ENCODE data around the gene NMNAT3. TPM values are rescaled to one million over a fixed set of nuclear protein-coding genes. Genes with fewer than 3 reads are reported as not detected.

NMNAT3 gene
- total RNA-seq, 2 donors from 2014 or later, result 4.5 to 4.6 TPM

DNA sequence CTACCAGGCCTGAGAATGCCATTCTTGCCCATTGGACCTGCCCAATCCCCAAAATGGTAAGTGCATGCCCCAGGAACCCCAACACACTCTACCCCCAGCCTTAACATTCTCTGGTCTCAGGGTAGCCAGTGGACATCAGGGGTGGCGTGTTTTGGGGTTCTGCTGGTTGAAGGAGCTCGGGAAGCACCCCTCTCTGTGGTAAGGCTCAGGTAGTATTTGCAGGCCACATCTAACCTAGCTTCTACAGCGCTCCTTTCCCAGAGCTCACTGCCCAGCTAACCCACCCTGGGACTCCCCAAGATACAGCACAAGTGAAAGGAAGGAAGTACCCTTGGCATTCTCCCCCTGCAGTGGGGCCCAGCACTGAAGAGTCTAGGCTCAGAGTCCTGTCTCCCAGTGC is 19.8 kb downstream of the NMNAT3 start:
- Histone ChIP-seq H3K9ac (ENCODE audit: low read depth in 2 of 2, low read length in 2 of 2) (no peak overlapping the region), H3K4me3 (no peak overlapping the region), H3K9me3 (no peaks in the 10 kb centered on the region), H3K36me3 (no peaks in the 10 kb centered on the region), H3K27me3 (no peaks in the 10 kb centered on the region), H3K27ac (no peak overlapping the region), H3K4me1 (no peaks in the 10 kb centered on the region)
- no peak for DNase-seq
- TF ChIP-seq, protein P1, sequence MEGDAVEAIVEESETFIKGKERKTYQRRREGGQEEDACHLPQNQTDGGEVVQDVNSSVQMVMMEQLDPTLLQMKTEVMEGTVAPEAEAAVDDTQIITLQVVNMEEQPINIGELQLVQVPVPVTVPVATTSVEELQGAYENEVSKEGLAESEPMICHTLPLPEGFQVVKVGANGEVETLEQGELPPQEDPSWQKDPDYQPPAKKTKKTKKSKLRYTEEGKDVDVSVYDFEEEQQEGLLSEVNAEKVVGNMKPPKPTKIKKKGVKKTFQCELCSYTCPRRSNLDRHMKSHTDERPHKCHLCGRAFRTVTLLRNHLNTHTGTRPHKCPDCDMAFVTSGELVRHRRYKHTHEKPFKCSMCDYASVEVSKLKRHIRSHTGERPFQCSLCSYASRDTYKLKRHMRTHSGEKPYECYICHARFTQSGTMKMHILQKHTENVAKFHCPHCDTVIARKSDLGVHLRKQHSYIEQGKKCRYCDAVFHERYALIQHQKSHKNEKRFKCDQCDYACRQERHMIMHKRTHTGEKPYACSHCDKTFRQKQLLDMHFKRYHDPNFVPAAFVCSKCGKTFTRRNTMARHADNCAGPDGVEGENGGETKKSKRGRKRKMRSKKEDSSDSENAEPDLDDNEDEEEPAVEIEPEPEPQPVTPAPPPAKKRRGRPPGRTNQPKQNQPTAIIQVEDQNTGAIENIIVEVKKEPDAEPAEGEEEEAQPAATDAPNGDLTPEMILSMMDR (IDR thresholded peaks at IDR 0.05), result no peak
- intact Hi-C loops (cut with DNase I), result no loop called here

DNA sequence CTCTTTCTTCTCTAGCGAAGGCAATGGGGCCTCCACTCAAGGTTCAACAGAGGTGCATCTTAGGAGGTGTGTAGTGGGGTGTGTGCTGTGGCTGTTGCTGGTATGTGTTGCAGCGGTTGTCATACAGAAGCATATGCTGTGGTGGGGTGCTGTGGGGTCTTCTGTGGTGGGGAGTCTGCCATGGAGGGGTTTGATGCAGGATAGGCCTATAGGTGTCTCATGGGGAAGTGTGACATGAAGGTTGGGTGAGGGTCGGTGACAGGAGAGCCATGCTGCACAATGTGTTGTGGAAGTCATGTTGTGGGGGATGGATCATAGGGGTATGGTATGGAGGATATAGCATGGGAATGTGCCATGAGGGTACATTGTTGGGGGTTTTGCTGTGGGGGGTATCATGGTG is 20.3 kb downstream of the NMNAT3 start:
- no peaks in the 10 kb centered on the region for H3K36me3 ChIP-seq
- intact Hi-C loops (cut with DNase I), result no loop called here
- H3K4me1 ChIP-seq, result no peaks in the 10 kb centered on the region
- H3K27me3 ChIP-seq, result no peaks in the 10 kb centered on the region
- H3K9me3 ChIP-seq, result no peaks in the 10 kb centered on the region
- DNase-seq, result no peak
- no peak overlapping the region for H3K4me3 ChIP-seq
- H3K27ac ChIP-seq, result no peak overlapping the region
- no peak overlapping the region for H3K9ac ChIP-seq (ENCODE audit: low read depth in 2 of 2, low read length in 2 of 2)
- TF ChIP-seq, protein P1 (IDR thresholded peaks at IDR 0.05), result no peak

GRCh38 chr3:139655909-139656595 is 21.7 kb downstream of the NMNAT3 start:
- no peak overlapping the region for H3K27ac ChIP-seq
- no peak overlapping the region for H3K9ac ChIP-seq (ENCODE audit: low read depth in 2 of 2, low read length in 2 of 2)
- H3K36me3 ChIP-seq, result no peaks in the 10 kb centered on the region
- H3K9me3 ChIP-seq, result no peaks in the 10 kb centered on the region
- intact Hi-C loops (cut with DNase I), result no loop called here
- H3K4me3 ChIP-seq, result no peak overlapping the region
- no peaks in the 10 kb centered on the region for H3K4me1 ChIP-seq
- no peak for DNase-seq
- no peaks in the 10 kb centered on the region for H3K27me3 ChIP-seq
- TF ChIP-seq, protein P1 (IDR thresholded peaks at IDR 0.05), result no peak

GRCh38 chr3:139654637-139655365 is 23.0 kb downstream of the NMNAT3 start:
- Histone ChIP-seq H3K27me3 (no peaks in the 10 kb centered on the region), H3K9ac (ENCODE audit: low read depth in 2 of 2, low read length in 2 of 2) (no peak overlapping the region), H3K36me3 (no peaks in the 10 kb centered on the region), H3K4me1 (no peaks in the 10 kb centered on the region), H3K27ac (no peak overlapping the region), H3K9me3 (no peaks in the 10 kb centered on the region), H3K4me3 (no peak overlapping the region)
- no peak for DNase-seq
- intact Hi-C loops (cut with DNase I), result no loop called here
- TF ChIP-seq, protein P1 (IDR thresholded peaks at IDR 0.05), result no peak

GRCh38 chr3:139653582-139653981 is 24.2 kb downstream of the NMNAT3 start:
- H3K27ac ChIP-seq, result no peak overlapping the region
- peak; percentile 30 for DNase-seq
- intact Hi-C loops (cut with DNase I), result no loop called here

More at GRCh38 chr3:139653582-139653981, 24.2 kb downstream of the NMNAT3 start:
- H3K4me1 ChIP-seq, result no peaks in the 10 kb centered on the region
- H3K9ac ChIP-seq (ENCODE audit: low read depth in 2 of 2, low read length in 2 of 2), result no peak overlapping the region
- no peak overlapping the region for H3K4me3 ChIP-seq
- no peaks in the 10 kb centered on the region for H3K9me3 ChIP-seq
- H3K36me3 ChIP-seq, result no peaks in the 10 kb centered on the region
- TF ChIP-seq, protein P1 (IDR thresholded peaks at IDR 0.05), result no peak
- H3K27me3 ChIP-seq, result no peaks in the 10 kb centered on the region

Data from colonic mucosa (tissue), 4 donors.